Measurements from ENCODE around the gene CGRRF1.

DNA sequence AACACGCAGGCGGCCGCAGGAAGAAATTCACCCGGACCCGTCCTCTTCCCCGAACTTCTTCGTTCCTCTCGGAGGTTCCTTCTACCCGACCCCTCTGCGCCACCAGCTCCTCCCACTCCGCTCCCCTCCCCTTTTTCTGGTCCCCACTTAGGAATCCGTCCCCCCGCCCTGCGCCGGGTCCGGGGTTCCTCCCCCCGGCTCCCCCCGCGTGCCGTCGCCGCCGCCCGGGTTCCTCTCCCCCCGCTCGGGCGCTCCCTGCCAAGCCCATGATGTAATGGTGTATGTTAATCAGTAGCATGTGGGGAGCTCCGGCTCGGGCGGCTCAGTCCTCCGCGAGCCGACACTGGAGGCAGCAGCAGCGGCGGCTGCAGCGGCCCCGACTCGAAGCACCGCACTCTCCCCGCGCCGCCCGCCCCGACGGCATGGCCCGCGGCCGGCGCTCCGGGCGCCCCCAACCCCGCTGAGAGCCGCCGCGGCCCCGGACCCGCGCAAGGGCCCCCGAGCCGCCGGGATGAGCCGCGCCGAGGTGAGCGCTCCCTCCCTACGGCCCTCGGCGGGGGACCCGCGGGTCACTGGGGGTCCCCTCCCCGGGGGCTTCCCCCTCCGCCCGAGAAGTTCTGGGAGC, 56.2 kb downstream of the CGRRF1 start:
- TF ChIP-seq, protein P1, sequence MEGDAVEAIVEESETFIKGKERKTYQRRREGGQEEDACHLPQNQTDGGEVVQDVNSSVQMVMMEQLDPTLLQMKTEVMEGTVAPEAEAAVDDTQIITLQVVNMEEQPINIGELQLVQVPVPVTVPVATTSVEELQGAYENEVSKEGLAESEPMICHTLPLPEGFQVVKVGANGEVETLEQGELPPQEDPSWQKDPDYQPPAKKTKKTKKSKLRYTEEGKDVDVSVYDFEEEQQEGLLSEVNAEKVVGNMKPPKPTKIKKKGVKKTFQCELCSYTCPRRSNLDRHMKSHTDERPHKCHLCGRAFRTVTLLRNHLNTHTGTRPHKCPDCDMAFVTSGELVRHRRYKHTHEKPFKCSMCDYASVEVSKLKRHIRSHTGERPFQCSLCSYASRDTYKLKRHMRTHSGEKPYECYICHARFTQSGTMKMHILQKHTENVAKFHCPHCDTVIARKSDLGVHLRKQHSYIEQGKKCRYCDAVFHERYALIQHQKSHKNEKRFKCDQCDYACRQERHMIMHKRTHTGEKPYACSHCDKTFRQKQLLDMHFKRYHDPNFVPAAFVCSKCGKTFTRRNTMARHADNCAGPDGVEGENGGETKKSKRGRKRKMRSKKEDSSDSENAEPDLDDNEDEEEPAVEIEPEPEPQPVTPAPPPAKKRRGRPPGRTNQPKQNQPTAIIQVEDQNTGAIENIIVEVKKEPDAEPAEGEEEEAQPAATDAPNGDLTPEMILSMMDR (IDR thresholded peaks at IDR 0.05) = peak in 1 of 3 experiments; percentile 1
- TF ChIP-seq POLR2A (IDR thresholded peaks at IDR 0.05) = no peak

Measured in testis (tissue), 2 donors.